Activated CD8-positive, alpha-beta memory T cell treated with anti-CD3 and anti-CD28 coated beads, Interleukin-2, amount 50 U/mL, for 1 hour (primary cell): ENCODE data around the gene KRT84.

Experiments
- DNase-seq: peaks from one replicate; pipeline ENCODE4 v3.0.0-alpha.2; 2020; ENCODE audit errors: extremely low read depth

Gene KRT84

DNA sequence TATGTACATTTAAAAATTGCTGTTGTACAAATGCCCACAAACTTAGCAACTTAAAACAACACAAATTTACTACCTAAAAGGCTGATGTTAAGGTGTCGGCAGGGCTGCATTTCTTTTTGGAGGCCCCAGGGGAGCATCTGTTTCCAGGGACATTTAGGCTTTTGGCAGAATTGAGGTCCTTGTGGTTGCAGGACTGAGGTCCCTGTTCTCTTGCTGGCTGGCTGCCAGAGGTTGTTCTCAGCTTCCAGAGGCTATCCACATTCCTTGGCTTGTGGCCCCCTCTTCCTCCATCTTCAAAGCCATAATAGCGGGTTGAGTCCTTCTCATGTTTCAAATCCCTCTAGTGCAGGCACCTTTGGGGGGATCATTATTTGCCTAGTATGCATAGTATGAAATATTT is 41.9 kb downstream of the KRT84 start:
- no peak for DNase-seq

DNA sequence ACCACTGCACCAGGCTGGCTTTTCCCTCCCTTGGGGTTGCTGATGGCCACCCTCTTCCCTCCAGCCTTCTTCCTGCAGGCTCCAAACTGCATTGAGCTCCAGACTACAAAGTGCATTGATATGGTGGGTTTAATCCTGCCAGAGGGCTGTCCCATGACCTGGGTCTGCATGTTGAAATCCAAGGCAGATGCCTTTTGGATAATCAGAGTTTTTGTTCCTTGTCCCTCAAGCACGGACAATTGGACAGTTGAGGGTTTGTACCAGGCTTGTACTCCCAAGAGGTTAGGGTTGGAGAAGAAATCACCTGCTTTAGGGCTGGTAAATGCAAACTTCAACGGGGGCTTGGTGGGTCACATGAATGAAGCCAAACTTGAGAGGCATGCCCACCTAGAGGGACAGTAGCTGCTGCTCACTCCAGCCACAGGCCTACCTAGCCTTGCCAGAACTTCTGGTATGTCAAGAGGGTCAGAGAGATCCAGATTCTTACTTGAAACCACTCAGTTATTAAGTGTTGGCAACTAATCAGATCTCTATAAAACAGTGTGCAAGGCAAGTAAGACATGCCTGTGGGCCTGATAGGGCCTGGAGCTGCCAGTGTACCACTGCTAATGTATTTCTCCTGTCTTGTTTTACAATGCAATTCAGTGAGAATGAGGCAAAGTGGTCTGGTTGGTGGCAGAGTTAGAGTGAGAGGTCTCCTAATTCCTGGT is 42.5 kb downstream of the KRT84 start:
- no peak for DNase-seq

DNA sequence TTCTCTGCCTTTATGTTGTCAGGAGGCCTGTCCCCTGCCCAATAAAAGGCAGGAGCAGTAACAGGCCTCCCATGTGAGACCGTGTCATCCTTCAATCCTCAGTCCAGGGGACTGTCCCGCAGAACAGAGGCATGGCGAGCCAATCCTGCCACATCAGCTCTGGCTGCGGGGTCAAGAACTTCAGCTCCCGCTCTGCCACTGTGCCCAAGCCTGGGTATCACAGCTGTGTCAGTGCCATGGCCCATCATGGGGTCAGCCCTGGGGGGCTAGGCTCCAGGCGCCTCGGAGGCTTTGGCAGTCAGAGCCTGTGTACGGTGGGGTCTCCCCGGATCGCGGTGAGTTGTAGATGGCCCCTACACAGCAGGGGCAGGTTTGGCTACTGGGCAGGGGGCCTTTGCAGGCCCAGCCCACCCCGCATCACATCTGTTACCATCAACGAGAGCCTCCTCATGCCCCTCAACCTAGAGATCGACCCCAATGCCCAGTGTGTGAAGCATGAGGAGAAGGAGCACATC is 44.3 kb downstream of the KRT84 start:
- no peak for DNase-seq

DNA sequence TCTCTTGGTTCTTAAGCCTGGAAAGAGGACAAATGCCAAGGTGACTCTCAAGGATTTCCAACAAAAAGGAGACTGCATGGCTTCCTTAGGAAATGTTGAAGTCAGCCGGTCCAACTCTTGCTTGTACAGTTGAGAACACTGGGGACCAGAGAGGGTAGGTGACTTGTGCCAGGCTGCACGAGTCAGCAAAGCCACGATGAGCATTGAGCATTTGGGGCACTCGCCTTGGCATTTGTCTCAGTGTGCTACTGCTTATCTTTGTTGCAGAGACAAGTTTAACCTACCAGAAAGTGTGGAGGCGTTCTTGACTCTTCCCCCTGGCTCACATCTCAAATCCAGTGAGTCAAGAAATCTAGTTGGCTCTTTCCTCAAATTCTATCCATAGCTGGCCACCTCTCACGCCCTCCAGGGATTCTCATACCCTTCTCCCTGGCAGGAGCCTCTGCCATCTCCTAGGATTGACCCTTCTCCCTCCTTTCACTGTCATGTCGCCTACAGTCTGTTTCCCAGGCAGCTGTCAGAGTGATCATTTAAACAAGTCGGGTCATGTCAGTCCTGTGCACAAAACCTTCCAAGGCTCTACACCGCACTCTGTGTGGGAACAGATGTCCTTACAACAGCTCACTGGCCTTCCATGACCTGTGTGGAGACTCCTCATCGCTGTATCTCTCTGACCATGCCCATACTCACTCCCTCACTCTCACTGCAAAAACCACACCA is 47.1 kb downstream of the KRT84 start:
- DNase-seq: no peak

DNA sequence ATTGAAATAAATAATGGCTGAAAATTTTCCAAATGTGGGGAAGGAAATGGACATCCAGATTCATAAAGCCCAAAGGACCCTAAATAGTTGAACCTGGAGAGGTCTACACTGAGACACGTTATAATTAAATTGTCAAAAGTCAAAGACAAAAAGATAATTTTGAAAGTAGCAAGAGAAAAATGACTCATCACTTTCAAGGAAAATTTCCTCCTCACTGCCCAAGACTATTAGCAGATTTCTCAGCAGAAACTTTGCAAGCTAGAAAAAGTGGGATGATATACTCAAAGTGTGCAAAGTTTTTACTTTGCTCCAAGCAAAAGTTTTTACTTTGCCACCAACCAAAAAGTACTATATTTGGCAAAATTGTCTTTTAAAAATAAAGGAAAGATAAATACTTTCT is 48.4 kb downstream of the KRT84 start:
- DNase-seq: no peak

DNA sequence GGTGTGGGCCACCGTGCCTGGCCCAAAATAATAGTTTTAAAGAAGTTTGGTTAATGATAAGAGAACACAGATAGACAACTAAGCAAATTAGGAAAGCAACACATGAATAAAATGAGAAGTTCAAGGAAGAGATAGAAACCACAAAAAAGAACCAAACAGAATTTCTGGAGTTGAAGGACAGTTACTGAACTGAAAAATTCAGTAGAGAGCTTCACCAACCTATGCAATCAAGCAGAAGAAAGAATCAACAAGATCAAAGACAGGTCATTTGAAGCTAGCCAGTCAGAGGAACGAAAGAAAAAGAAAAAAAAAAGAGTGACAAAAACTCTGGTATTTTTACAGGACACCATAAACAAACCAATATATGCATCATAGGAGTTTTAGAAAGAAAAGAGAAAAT is 48.8 kb downstream of the KRT84 start:
- no peak for DNase-seq

DNA sequence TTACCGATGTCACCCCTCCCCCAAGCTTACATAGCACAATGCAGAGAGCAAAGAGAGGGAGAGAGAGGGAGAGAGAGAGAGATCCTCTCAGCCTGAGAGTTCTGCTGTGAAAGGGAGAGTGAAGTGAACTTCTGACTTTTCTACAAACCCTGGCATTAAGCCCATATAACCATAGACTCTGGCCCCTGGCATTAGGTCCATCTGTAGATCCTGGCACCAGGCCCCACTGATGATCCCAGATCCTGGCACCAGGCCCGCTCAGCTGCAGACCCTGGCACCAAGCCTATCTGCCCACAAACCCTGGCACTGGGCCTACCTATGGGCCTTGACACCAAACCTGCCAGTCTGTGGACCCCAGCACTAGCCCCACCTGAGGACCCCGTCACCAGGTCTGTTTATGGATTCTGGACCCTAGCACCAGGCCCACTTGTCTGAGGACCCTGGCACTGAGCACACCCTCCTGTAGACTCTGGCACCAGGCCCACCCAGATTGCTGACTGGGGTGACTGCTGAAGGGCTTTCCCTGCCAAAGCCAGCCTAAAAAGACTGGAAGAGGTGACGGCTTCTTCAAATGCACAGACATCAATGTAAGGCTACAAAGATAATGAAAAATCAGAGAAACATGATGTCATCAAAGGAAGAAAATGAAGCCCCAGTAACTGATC is 49.7 kb downstream of the KRT84 start:
- no peak for DNase-seq

DNA sequence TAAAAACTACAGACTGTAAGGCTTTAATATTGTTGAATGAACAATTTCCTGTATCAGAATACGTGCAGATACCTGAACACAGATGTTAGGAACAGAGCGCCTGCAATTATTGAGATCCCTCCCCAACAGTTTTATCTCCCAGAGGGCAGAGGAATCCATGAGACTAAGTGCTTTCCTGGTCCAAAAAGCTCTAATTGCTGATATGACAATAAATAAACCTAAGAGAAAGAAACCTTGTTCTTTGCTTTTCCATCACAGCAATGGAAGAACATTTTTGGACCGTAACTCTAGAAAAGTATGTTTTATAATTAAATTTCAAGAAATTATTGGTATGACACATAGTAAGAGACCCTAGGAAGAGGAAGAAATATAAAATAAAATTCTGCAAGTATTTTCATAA is 51.3 kb downstream of the KRT84 start:
- no peak for DNase-seq

DNA sequence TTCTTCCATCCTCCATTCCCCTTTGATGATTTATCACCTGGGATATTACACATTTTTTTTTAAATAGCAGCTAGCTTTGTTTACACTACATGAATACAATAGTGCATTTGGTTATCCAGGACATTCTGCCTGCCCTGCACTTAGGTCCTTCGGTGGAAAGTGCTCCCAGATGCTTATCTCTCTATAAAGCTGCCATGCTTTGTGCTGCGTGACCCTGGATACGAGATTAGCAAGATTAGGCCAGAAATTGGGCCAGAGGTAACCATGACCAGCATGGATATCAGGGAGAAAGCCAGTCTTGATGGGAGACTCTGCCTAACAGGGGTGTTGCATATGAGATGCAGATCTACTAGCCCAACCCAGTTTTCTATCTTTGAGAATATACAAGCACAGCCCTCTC is 52.1 kb downstream of the KRT84 start:
- no peak for DNase-seq

DNA sequence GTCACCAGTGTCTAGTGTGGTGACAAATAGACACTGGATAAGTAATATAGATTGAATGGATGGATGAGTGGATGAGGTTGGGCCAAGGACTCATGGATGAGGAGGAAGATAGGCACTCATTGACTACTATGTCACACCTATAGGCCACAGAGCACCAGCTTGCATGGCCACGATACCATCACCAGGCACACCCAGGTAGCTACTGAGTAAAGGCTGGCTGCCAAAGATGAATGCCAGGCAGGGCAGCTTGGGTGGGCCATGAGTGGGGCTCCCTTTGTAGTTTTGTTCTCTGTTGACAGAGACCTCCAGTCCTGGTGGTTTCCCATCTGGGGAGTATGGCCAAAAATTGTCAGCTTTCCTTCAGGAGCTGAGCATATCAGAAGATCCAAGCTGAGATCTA is 53.1 kb downstream of the KRT84 start:
- DNase-seq: no peak

DNA sequence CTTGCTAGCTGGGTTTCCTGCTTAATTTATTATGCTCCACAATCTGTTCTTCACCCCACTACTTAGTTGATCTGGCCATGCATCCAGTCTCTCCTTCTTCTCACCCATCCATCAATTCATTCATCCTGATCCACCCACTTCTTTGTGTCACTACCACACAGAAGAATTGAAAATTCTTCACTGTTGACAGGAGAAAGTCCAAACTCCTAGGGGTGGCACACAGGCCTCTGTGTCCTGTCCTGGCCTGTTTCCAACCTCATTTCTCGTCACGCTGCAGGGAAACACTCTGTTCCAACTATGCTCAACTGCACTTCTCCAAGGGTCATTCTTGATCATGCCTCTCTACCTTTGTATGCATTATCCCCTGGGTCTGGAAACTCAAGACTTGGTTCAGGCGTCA is 53.6 kb downstream of the KRT84 start:
- DNase-seq: no peak

DNA sequence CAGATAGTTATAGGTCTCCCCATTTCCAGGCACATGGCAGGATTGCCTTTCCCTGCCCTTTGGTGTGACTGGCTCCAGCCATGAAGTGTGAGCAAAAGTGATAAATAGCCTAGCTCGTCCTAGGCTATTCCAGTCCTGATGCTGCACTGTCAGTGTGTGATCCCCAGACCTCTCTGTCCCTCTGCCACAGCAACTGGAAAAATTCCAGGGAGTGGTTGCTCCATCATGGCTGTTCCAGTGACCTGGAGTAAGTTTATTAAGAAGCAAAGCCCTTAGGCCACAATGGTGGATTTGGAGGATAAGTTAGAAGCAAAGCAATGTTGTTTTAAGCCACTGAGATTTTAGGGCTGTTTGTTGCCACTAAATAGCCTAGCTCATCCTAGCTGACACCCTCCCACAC is 54.4 kb downstream of the KRT84 start:
- DNase-seq: no peak

DNA sequence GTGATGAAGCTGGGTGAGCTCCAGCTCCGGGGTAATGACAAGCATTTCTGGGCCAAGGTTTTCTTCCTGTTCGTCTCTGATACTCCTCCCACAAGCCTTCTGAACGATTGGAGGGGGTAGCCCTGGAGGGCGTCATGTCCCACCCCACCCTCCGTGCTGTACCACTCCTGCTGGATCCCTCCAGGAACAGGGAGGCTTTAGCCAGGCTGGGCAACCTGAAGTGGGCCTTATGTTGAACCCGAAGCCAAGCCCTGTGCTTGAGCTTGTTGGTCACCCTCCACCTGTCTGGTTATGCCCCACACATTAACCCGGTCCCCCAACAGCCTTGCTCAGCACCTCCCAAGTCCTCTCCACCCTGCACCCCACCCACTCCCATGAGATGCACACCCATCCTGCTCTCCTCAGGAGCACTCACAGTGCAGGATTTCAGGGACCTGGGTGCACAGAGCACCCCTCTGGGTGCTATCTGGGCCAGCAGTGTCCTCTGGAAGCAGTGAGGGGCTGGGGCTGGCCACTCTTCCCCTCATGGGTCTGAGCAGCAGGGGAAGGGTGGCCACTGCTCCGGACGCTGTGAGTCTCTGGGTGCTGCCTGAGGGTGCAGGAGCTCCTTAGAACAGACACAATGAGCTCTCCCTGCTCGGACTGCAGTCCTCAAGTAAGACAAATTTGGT is 57.5 kb downstream of the KRT84 start:
- no peak for DNase-seq
